GM19240 (cell line): ENCODE data around the gene RPL15.

ENCODE experiments used
- DNase-seq: peaks from one replicate; pipeline ENCODE4 v3.0.0; 2011; ENCODE audit warnings: low spot score; ENCODE audit not compliant: insufficient read length

Gene RPL15

DNA sequence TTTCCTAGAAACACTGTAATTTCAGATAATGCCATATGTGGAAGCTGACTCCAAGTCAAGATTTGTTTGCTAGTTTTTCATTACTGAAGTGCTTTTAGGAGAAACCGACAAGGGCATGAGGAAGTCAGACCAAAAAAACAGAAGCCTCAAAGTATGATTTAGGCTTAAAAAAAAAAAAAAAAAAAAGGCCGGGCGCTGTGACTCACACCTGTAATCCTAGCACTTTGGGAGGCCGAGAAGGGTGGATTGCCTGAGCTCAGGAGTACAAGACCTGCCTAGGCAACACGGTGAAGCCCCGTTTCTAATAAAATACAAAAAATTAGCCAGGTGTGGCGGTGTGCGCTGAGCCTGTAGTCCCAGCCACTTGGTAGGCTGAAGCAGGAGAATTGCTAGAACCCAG lies 11.6 kb downstream of the RPL15 start:
- no peak for DNase-seq

DNA sequence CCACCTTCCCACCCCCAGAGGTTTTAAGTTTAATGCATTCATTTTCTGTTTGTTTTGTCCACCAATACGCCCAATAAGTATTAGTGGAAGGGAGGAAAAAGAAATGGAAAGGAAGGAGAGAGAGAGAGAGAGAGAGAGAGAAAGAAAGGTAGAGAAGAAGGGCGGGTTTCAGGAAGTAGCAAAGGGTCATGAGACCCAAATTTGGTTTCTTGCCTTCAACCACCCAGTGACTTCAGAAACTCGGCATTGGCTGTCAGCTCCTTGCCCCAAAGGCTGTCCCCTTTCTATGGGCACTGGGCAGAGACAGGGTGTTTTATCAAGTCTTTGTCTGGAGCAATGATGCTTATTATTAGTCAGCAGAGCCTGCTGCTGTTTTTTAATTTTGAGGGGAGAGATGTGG lies 14.7 kb downstream of the RPL15 start:
- no peak for DNase-seq

DNA sequence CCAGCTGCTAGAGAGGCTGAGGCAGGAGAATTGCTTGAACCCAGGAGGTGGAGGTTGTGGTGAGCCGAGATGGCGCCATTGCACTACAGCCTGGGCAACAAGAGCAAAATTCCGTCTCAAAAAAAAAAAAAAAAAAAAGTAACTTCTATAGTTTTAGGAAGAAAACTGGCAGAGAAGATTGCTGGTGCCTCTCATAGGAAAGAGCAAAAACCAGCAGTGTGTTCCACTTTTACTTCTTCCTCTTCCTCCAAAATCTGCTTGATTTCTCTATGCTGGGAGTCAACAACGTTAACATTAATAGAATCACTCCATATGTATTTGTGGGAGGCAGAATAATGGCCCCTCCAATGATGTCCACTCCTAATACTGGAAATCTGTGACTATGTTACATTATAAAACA lies 15.6 kb downstream of the RPL15 start:
- DNase-seq: no peak

DNA sequence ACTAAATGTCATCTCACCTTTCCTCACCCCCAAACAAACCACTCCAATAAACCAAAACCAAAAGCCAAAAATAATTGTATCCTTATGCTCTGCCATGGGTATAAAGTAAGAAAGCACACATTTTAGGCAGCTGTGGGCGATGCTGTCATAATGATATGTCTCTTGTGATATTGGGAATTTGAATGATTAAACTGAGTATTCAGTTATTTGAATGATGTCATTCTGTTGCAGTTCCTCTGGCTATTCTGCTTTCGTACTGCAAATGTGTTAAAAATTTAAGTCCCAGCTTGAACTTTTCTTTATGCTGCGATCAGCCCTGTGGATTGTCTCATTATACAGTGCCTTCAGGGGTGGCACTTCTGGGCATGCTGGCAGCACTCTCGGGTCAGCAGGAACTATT lies 17.3 kb downstream of the RPL15 start:
- no peak for DNase-seq

DNA sequence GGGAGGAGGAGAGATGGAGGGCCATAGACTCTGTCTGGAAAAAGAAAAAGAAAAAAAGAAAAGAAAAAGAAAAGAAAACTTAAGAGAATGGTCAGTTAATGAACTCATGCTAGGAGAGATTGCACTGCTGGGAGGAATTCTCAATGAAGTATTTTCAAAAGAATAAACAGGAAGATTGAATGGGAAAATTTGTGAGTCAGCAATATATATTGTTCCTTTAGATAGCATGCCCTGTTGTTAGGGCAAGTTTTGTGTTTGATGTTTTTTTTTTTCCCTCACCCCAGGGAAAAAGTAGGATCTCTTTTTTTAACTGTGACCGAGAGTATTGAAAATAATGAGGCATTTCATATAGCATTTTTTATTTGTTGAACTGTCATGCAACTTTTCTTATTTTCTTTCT lies 20.4 kb downstream of the RPL15 start:
- no peak for DNase-seq

DNA sequence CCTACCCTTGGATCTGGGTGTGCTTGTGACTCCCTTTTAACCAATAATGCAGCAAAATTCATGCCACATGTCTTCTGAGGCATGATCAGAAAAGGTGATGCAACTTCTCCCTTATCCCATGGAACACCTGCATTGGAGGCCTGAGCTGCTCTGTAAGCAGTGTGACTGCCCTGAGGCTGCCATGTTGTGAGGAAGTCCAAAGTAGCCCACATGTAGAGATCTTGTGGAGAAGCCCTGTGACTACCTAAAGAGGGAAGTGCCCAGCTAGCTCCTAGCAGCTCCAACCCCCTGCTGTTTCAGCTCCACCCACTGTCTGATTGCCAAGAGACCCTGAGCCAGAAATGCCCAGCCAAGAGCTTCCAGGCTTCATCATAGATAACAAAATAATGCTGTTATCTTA lies 21.8 kb downstream of the RPL15 start:
- no peak for DNase-seq

DNA sequence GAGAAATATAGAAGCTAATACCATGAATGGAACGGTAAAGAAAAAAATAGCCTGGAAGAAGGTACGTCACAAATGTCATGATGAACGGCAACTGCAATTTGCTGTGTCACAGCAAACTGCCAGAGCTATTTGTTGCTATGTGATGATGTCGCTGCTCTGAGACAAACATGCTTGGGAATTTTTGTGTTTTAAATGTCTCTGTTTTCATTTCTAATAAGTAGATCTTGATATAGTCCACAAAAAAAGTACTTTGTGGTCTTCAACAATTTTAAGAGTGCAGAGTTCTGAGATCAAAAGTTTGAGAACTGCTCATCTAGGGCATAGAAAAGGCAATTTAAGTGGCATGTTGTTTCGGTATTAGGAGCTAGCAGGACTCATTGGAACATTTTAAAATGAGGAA lies 23.8 kb downstream of the RPL15 start:
- no peak for DNase-seq

DNA sequence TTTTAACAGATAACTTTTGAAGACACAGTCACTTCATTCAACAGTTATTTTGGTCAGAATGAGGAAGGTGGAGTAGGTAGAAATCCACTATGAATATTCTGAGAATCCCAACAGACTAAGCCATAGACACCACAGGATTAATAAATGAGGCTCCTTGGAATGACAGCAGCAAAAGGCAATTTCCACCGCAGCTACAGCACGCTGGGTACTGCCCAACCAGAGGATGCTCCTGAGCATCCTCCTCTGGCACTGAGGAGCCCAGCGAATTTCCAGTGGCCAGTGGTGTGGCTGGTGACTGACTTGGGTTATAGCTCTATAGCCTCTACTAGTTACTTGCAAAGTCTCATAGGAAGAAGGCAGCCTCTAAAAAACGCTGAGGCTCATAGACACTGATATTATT lies 24.5 kb downstream of the RPL15 start:
- no peak for DNase-seq

DNA sequence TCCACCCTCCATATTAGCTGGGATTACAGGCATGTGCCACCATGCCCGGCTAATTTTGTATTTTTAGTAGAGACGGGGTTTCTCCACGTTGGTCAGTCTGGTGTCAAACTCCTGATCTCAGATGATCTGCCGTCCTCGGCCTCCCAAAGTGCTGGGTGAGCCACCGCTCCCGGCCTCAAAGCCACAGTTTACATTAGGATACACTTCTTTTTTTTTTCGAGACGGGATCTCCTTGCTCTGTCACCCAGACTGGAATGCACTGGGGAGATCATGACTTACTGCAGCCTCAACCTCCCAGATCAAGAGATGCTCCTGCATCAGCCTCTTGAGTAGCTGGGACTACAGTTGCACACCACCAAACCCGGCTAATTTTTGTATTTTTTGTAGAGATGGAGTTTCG lies 25.6 kb downstream of the RPL15 start:
- DNase-seq: no peak

DNA sequence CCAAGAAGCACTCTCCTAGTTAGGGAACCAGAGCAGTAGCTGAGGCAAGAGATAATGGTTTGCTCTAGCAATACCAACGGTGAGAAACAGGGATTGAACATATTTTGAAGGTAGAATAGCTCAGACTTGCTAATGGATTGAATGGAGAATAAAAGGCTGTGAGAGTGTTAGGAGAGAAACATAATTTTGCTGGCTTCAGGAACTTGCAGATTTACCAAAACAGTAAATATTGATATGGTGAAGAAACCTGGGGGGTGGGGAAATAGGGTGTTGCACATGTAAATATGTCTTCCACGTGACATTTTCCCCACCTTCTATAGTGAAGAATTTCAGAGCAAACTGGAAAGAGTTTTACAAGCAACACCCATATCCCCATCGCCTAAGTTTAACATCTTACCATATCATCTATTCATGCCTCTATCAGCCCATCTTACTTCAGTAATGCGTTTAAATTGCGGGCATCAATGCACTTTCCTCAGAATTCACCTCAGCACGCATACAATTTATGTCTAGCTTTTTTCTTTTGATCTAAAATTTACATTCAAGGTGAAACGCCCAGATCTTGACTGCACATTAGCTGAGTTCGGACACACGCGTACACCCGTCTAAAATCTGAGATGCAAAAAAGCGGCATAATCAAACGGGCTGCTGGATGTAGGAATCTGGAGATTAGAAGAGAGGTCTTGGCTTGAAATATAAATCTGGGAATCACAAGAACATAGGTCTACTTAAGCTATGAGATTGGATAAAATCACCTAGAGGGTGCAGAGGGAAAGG lies 27.3 kb downstream of the RPL15 start:
- no peak for DNase-seq

DNA sequence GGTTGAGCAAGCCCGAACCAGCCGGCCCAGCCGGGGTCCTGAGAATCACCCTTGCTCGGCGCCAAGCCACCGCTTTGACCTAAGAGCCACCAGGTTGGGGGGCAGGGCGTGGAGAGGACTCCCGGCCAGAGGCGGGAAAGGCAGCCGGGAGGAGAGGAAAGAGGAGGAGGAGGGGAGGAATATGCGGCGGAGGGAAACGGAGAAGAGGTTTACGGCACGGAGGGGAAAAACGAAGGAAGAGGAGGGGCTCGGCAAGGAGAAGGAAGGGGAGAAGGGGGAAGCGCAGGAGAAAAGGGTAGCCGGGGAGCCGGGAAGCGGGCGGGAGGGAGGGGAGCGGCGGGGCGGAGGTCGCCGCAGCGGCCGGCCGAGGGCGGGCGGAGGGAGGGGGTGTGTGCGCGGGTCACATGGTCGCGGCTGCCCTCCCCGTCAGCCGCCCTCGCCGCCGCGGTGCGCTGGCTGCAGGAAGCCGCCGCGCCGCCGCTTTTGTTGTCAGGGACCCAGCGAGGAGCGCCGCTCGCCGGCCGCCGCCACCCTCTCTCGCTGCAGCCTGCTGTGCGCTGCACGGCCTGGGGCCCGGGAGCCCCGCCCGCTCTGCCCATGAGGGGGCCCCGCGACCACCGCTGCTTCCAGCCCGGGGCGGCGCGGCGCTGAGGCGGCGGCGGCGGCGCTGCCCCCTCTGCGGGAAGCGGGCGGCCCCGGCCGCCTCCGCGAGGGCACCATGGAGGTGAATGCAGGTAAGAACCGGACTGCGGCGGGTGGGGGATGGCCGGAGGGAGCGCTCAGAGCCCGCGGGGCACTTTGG lies 28.1 kb downstream of the RPL15 start, which contains the start of gene NR1D2:
TSS of gene NR1D2 (plus strand) at position 426 of the 802 bp plus-strand sequence. CDS start at position 719, 293 bp downstream.
- DNase-seq: peak; percentile 59

DNA sequence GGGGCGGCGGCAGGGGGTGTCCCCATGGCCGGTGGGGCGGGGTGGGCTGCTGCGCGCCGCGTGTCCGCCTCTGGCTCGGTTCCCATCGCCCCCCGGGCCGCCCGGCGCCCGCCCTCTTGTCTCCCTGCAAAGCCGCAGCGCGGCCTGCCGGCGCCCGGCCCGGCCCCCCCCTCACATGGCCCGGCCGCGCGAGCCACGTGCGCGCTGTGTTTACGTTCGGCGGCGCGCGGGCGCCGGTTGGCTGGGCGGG lies 28.7 kb downstream of the RPL15 start:
- DNase-seq: no peak

DNA sequence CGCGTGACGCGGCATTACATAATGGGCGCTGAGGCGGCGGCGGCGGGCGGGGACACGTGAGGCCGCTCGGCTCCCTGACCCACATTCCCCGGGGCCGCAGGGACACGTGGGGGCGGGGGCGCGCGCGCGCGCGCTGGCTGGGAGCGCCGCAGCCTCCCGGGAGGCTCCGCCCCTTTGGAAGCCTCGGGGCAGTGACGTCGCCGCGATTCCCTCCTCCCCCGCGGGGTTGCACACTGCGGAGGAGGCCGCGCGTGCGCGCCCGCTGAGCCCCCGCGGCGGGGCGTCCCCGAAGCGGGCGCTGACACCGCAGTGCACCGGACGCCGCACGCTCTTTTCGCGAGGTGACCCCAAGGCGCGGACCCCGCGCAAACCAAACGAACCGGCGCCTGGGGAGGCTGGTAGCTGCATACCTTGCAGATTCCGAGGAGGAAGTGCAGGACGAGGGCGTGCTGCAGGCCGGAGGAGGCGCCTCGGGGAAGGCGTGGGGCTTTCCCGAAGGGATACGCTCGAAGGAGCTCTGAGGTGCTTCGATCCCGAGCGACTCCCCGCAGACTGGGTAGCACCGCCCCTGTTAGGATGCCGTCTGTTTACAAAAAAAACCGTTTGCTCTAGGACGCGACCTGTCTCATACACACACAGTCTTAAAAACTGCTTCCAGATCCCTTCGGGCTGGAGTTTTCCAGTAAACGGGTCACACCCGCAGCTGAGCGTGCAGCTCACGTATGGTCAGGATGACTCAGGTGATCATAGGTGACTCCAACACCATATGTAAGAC lies 29.2 kb downstream of the RPL15 start:
- peak; percentile 70 for DNase-seq

DNA sequence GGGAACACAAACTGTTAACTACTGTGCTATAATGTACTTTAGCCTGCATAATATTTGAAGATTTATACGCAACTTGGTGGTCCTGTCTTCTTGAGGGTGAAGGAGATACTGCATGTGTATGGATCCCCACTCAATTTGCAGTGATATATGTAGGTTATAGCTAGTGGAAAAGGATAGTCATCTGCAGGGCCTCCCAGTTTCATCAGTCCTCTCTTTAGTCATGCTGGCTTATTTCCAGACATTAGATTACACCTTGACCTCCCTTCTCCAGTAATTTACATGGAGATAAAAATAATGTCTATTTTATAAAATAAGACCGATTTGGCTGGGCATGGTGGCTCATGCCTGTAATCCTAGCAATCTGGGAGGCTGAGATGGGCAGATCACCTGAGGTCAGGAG lies 31.8 kb downstream of the RPL15 start:
- DNase-seq: no peak

DNA sequence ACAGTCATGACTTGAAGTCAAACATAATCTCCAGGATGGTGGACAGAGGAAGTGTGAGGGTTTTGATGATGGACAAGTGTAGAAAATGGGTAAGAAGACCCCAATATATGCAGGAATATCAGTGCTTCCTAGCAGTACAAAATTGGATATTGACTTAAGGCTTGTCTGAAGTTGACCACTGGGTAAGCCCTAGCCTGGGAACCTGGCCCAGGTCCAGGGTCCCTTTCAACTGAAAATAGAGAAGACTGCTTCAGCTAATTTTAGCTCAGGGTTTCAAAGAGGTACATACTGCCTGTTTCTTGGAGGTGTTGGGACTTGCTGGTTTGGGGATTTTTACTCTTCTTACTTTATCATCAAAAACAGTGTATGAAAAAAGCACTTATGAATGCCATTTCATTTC lies 32.9 kb downstream of the RPL15 start:
- no peak for DNase-seq

DNA sequence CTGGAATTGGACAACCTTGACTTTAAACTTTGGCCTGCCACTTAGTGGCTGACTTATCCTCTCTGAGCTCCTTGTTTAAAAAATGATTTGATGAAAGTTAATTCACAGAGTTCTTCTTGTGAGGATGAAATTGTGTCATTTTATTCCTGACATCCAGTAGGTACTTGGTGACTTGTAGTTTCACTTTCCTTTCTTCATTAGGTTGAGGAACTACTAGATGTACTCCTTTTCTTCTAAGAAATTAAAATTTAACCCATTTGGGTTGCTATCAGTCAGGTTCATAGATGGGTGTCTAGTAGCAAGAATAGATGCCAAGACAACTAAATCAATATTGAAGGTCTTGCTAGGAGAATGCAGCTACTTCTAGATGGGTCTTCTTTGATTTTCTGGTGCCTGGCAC lies 33.4 kb downstream of the RPL15 start:
- DNase-seq: no peak

DNA sequence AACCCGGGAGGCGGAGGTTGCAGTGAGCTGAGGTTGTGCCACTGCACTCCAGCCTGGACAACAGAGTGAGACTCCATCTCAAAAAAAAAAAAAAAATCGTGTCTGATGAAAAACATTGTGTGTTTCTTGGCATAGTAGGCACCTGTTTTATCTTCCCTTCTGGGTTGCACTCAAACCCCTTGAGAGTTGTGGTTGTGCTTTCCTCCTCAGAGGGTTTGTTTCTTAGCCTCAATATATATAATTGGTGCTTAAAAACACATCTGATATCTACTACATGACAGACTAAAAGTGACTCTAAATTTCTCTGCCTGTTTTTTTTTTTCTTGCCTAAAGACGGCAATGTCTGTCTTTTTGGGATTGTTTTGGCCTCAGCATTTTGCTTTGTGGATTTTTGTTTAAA lies 35.7 kb downstream of the RPL15 start:
- DNase-seq: no peak

DNA sequence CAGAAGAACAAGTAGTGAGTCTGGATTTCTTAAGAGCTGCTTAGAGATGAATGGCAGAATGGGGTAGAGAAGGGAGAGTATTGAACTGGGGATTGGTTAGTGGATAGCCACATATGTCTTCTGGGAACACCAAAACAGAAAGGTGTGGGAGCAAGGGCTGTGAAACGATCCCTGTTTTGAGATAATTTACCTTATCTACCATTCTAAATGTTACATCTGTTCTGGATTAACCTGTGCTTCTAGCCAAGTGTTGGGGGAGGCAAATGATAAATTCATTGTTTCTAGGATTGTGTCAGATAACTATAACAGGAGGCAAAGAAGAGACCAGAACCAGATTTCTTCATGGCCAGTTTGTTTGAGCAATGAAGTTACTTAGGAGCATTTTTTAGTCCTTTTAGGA lies 36.6 kb downstream of the RPL15 start:
- DNase-seq: no peak

DNA sequence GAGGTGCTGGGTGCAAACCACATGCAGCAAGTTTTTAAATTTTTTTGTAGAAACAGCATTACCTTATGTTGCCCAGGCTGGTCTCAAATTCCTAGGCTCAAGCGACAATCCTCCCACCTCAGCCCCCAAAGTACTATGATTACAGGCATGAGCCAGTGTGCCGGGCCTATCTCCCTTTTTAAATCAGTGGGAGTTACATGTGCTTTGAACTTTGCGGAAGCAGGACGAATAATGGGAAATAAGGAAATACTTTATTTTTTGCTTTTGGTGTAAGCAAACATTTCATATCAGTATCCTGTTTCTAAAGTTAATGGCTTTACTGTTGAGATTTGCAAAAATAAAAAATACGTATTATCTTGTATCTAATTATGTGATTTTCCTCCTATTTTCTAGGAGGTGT lies 37.2 kb downstream of the RPL15 start:
- DNase-seq: no peak

DNA sequence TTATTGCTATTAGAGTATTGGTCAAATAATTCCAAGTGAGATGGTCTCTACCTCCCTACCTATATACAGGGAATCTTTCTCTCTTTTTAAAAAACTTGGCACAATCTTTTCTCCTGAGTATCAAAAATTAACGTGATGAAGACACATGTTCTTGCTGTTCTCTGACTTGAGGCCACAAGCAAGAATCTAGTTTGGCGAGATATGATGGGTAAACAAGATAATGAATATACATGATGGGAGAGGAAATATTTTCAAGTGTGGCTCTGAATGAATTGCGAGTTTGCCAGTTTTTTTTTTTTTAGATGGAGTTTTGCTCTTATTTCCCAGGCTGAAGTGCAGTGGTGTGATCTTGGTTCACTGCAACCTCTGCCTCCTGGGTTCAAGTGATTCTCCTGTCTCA lies 39.8 kb downstream of the RPL15 start:
- no peak for DNase-seq

DNA sequence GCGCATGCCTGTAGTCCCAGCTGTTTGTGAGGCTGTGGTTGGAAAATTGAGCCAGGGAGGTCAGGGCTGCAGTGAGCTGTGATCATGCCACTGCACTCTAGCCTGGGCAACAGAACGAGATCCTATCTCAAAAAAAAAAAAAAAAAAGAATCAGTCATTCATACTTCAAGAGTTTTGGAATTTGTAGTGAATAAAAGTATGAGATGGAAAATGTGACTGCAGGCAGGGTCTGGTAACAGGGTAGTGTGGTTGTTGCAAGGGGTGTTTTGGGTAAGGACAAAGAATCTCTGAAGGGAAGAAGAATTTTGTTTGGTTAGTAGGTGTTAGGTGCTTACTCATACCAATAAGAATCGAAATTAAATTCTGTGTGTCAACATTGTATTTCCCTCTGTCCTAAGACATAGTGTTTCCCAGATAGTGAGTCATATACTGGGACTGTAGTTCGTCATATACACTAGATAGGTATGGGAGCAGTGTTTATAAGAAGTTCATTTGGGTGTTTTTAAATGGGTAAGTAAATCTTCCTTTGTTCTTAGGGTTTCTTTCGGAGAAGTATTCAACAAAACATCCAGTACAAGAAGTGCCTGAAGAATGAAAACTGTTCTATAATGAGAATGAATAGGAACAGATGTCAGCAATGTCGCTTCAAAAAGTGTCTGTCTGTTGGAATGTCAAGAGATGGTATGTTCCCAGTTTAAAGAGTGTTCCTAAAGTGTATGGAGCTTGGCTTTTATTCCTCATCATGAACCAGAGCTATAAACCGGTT lies 42.4 kb downstream of the RPL15 start:
- DNase-seq: no peak

DNA sequence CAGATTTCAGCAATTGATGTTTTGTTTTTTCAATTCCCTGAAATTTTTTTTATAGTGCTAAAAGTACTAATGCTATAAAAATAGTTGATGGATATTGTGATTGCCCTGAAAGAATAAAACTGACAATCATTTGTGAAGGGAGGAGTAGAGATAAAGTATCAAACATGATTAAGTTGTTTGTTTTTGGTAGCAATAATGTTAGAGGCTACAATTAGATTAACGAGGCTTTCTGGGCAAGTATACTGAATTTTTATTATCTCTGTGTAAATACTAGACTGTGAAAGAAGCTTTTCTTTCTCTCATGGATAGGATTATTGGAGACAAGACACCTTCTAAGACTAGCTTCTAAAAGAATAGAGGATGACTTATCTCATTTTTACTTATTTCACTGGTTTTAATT lies 43.7 kb downstream of the RPL15 start:
- no peak for DNase-seq
